C4-2B (cell line): ENCODE measurements around the gene UAP1L1.

Source experiments
- ZFX ChIP-seq: fragments of 450-650 bp; IDR thresholded peaks from 2 replicates; pipeline ENCODE4 v1.6.1; 2017
- TF ChIP-seq, protein P1 (sequence below): fragments of 450-650 bp; conservative IDR thresholded peaks from 2 replicates; pipeline ENCODE4 v1.5.1; 2017; ENCODE audit warnings: mild to moderate bottlenecking

DNA sequence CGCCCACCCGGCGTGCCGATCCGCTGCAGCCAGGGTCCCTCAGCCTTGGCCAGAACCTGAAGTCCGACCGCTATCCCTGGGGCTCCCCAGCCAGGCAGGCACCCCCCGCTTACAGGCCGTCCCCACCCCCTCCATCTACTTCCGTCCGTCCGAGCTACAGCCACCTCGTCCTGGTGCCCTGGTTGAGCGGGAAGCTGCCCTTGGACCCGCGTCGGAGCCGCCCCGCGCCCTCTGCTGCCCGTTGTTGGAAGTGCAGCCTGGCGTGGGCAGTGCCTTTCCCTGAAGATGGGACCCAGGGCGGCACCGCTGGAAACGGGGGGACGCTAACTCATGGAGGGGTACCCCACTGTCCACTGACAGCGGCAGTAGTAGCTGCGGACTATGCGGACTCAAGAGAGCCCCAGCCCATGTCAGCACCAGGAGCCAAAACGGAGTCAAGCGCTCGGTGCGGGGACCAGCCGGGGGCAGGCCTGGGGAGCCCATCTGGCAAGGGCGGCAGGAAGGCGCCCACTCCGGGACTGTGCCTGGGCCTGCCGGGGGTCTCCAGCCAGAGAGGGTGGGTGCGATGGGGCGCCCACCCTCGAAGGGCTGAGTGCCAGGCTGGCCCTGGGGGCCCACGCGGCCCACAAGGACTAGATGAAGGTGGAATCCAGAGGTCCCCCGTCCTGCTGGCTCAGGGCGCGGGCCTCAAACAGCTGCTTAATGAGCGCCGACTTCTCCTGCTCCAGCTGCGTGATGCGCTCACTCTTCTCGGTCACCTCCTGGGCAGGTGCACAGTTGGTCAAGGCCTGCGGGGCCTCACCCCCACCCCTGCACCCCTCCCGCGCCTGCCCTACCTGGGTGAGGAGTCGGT is 13.1 kb upstream of the UAP1L1 start:
- TF ChIP-seq, protein P1, sequence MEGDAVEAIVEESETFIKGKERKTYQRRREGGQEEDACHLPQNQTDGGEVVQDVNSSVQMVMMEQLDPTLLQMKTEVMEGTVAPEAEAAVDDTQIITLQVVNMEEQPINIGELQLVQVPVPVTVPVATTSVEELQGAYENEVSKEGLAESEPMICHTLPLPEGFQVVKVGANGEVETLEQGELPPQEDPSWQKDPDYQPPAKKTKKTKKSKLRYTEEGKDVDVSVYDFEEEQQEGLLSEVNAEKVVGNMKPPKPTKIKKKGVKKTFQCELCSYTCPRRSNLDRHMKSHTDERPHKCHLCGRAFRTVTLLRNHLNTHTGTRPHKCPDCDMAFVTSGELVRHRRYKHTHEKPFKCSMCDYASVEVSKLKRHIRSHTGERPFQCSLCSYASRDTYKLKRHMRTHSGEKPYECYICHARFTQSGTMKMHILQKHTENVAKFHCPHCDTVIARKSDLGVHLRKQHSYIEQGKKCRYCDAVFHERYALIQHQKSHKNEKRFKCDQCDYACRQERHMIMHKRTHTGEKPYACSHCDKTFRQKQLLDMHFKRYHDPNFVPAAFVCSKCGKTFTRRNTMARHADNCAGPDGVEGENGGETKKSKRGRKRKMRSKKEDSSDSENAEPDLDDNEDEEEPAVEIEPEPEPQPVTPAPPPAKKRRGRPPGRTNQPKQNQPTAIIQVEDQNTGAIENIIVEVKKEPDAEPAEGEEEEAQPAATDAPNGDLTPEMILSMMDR: peak; percentile 97
- TF ChIP-seq ZFX: no peak
